ENCODE results near the gene HOXA2. TPM values are rescaled to one million over a fixed set of nuclear protein-coding genes. Genes with fewer than 3 reads are reported as not detected.
A peak's percentile ranks its signal among the peaks of the same experiment; 100 is the strongest.

Gene HOXA2
- total and polyA plus RNA-seq, 7 donors: 0.17 to 1.1 (median 0.42) TPM

GRCh38 chr7:27141137-27141922 lies 38.8 kb upstream of the HOXA2 start:
- intact Hi-C loops (cut with DNase I): loop anchor here in 1 of 2 donors (5.0 to 10.0 kb wide), 2 partner anchors 284 to 747 kb away; no protein-coding TSS in a partner anchor
- Histone ChIP-seq H3K4me3 (peak overlapping the region; percentile 74), H3K27ac (peak overlapping the region; percentile 83), H3K36me3 (ENCODE audit: insufficient read depth in 1 of 2, low read depth in 1 of 2) (peaks cover 0 to 37% of the 10 kb centered on the region in 2 donors), H3K9me3 (no peaks in the 10 kb centered on the region), H3K4me1 (peaks cover 14% of the 10 kb centered on the region), H3K27me3 (ENCODE audit: insufficient read depth in 3 of 3, low read length in 2 of 3) (no peaks in the 10 kb centered on the region)
- TF ChIP-seq CTCF (IDR thresholded peaks at IDR 0.05): no peak
- 78 to 84% (median 84%) methylated on average over 18 of the region's 18 CpGs for WGBS, 3 donors
- ATAC-seq (no peak), DNase-seq (no peak)

- no peaks in the 10 kb centered on the region for H3K9me3 ChIP-seq
- ATAC-seq (no peak), DNase-seq (no peak)
- no peak for TF ChIP-seq CTCF (IDR thresholded peaks at IDR 0.05)
- no peak overlapping the region for H3K4me3 ChIP-seq
- H3K27ac ChIP-seq: peak overlapping the region; percentile 19
- no peaks in the 10 kb centered on the region for H3K27me3 ChIP-seq (ENCODE audit: insufficient read depth in 3 of 3, low read length in 2 of 3)
- 86 to 88% (median 87%) methylated on average over 15 of the region's 15 CpGs for WGBS, 3 donors
- peaks cover 18% of the 10 kb centered on the region for H3K4me1 ChIP-seq
- H3K36me3 ChIP-seq (ENCODE audit: insufficient read depth in 1 of 2, low read depth in 1 of 2): peaks cover 0 to 30% of the 10 kb centered on the region in 2 donors
- intact Hi-C loops (cut with DNase I): loop anchor here in 1 of 2 donors (5.0 to 10.0 kb wide), 2 partner anchors 283 to 745 kb away; no protein-coding TSS in a partner anchor
Measured at GRCh38 chr7:27140126-27140857, 37.8 kb upstream of the HOXA2 start.

- peaks cover 24% of the 10 kb centered on the region for H3K4me1 ChIP-seq
- H3K27me3 ChIP-seq (ENCODE audit: insufficient read depth in 3 of 3, low read length in 2 of 3): no peaks in the 10 kb centered on the region
- ATAC-seq: no peak
- WGBS, 3 donors: 79 to 80% (median 80%) methylated on average over 45 to 53 of the region's 53 CpGs
- H3K27ac ChIP-seq: peak overlapping the region; percentile 64
- peaks cover 0 to 23% of the 10 kb centered on the region in 2 donors for H3K36me3 ChIP-seq (ENCODE audit: insufficient read depth in 1 of 2, low read depth in 1 of 2)
- TF ChIP-seq CTCF (IDR thresholded peaks at IDR 0.05): no peak
- DNase-seq: peak in 1 of 2 donors; percentile 53
- intact Hi-C loops (cut with DNase I): loop anchor here in 1 of 2 donors (5.0 to 10.0 kb wide), 2 partner anchors 282 to 745 kb away; no protein-coding TSS in a partner anchor
- no peaks in the 10 kb centered on the region for H3K9me3 ChIP-seq
- H3K4me3 ChIP-seq: peak overlapping the region; percentile 13
Measured at GRCh38 chr7:27139334-27140125, 37.0 kb upstream of the HOXA2 start.

- no peak for ATAC-seq
- 81 to 82% (median 82%) methylated on average over 11 of the region's 11 CpGs for WGBS, 3 donors
- no peak for TF ChIP-seq CTCF (IDR thresholded peaks at IDR 0.05)
- no peaks in the 10 kb centered on the region for H3K9me3 ChIP-seq
- H3K4me3 ChIP-seq: peak overlapping the region; percentile 13
- intact Hi-C loops (cut with DNase I): no loop called here
- peak overlapping the region; percentile 64 for H3K27ac ChIP-seq
- peaks cover 29% of the 10 kb centered on the region for H3K4me1 ChIP-seq
- no peak for DNase-seq
- H3K27me3 ChIP-seq (ENCODE audit: insufficient read depth in 3 of 3, low read length in 2 of 3): no peaks in the 10 kb centered on the region
- peaks cover 0 to 17% of the 10 kb centered on the region in 2 donors for H3K36me3 ChIP-seq (ENCODE audit: insufficient read depth in 1 of 2, low read depth in 1 of 2)
Measured at GRCh38 chr7:27138985-27139333, 36.5 kb upstream of the HOXA2 start.

All from psoas muscle (tissue), 8 donors.